Measurements from ENCODE around the gene ACD. TPM values are rescaled to one million over a fixed set of nuclear protein-coding genes. Genes with fewer than 3 reads are reported as not detected.

The ACD gene
- total RNA-seq, 1 donor from 2014 or later, result 21.3 TPM

DNA sequence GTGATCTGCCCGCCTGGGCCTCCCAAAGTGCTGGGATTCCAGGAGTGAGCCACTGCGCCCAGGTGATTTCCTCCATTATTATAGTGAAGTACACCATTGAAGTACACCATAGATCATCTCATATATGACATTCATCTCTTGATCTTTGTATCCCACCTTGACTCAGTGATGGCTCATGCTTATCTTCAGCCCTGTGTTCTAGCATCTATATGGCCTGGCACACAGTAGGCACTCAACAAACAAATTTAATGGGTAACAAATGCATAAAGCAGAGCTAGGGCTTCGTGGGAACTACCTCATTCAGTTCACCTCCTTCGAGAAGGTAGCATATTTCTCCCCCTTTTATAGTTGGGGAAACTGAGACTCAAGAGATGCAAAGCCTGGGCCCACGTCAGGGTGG is 5.5 kb upstream of the ACD start:
- H3K4me3 Mint-ChIP-seq (ENCODE audit: unreplicated experiment), result peak overlapping the region; percentile 68
- H3K27ac Mint-ChIP-seq (ENCODE audit: unreplicated experiment), result peak overlapping the region; percentile 31
- TF ChIP-seq, protein P1, sequence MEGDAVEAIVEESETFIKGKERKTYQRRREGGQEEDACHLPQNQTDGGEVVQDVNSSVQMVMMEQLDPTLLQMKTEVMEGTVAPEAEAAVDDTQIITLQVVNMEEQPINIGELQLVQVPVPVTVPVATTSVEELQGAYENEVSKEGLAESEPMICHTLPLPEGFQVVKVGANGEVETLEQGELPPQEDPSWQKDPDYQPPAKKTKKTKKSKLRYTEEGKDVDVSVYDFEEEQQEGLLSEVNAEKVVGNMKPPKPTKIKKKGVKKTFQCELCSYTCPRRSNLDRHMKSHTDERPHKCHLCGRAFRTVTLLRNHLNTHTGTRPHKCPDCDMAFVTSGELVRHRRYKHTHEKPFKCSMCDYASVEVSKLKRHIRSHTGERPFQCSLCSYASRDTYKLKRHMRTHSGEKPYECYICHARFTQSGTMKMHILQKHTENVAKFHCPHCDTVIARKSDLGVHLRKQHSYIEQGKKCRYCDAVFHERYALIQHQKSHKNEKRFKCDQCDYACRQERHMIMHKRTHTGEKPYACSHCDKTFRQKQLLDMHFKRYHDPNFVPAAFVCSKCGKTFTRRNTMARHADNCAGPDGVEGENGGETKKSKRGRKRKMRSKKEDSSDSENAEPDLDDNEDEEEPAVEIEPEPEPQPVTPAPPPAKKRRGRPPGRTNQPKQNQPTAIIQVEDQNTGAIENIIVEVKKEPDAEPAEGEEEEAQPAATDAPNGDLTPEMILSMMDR (IDR thresholded peaks at IDR 0.05), result no peak
- H3K4me1 Mint-ChIP-seq (ENCODE audit: unreplicated experiment), result peaks cover 28% of the 10 kb centered on the region
- H3K36me3 Mint-ChIP-seq (ENCODE audit: unreplicated experiment), result peaks cover 6% of the 10 kb centered on the region
- H3K9me3 Mint-ChIP-seq (ENCODE audit: unreplicated experiment), result no peaks in the 10 kb centered on the region
- H3K27me3 Mint-ChIP-seq (ENCODE audit: unreplicated experiment), result no peaks in the 10 kb centered on the region
- DNase-seq (ENCODE audit: extremely low spot score, unreplicated experiment), result no peak

DNA sequence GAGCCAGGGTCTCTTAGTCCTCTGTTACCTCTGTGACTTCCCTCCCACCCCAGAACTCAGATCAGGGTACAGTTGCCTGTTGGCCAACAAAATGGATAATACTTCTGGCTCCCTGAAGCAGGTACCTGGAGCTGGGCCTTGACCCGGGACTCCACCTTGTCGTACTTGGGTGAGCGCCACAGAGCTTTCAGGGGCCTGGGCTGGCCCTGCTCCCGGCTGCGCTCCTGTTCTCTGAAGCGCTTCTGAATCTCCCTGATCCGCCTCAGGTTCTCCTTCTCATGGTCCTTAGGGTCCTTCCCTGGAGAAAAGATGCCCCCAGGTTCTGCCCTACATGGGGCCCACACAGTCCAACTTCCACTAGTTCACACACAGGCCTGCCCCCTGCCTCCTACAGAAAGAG is 4.8 kb upstream of the ACD start:
- Mint-ChIP-seq H3K4me3 (ENCODE audit: unreplicated experiment) (no peak overlapping the region), H3K9me3 (ENCODE audit: unreplicated experiment) (no peaks in the 10 kb centered on the region), H3K4me1 (ENCODE audit: unreplicated experiment) (peaks cover 28% of the 10 kb centered on the region), H3K27me3 (ENCODE audit: unreplicated experiment) (no peaks in the 10 kb centered on the region), H3K36me3 (ENCODE audit: unreplicated experiment) (peaks cover 6% of the 10 kb centered on the region), H3K27ac (ENCODE audit: unreplicated experiment) (peak overlapping the region; percentile 31)
- DNase-seq (ENCODE audit: extremely low spot score, unreplicated experiment), result no peak
- TF ChIP-seq, protein P1 (IDR thresholded peaks at IDR 0.05), result no peak

DNA sequence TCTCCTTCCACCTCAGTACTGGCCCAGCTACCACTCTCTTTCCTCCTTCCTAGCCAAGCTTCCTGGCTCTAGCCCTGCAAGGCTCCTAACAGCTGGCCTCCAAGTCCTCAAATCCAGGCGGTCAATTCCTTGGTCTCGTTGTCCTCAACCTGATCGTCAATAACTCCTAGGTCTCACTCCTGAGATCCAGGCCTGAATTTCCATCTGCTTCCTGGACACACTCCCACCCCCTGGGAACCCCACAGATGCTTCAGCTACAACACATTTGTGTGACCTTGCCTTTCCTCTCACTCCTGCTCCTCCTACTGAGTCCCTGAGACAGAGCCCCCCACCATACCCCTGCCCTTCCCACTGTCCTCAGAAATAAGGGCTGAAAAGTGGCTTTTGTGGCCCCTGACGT is 4.2 kb upstream of the ACD start:
- Mint-ChIP-seq H3K4me1 (ENCODE audit: unreplicated experiment) (peaks cover 32% of the 10 kb centered on the region), H3K4me3 (ENCODE audit: unreplicated experiment) (no peak overlapping the region)

DNA sequence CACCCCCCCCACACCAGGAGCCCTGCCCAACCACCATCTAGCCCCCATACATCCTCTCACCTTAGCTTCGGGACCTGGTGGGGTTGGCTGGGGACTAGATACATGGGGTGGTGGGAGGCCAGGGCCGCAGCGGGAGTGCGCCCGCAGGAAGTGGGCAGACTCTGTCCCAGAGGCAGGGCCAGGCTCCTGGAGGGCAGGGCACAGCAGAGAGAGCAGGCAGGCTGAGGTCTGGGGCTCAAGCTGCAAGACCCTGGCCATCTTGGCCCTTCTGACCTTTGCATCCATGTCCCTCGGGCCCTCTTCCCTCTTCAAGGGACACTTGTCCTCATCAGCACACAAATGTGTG is 3.8 kb upstream of the ACD start:
- Mint-ChIP-seq H3K36me3 (ENCODE audit: unreplicated experiment) (peaks cover 6% of the 10 kb centered on the region), H3K27ac (ENCODE audit: unreplicated experiment) (no peak overlapping the region), H3K9me3 (ENCODE audit: unreplicated experiment) (no peaks in the 10 kb centered on the region), H3K4me3 (ENCODE audit: unreplicated experiment) (no peak overlapping the region), H3K4me1 (ENCODE audit: unreplicated experiment) (peaks cover 36% of the 10 kb centered on the region), H3K27me3 (ENCODE audit: unreplicated experiment) (no peaks in the 10 kb centered on the region)
- no peak for DNase-seq (ENCODE audit: extremely low spot score, unreplicated experiment)
- TF ChIP-seq, protein P1 (IDR thresholded peaks at IDR 0.05), result no peak

More for the DNA sequence above, 4.2 kb upstream of the ACD start:
- Mint-ChIP-seq H3K36me3 (ENCODE audit: unreplicated experiment) (peaks cover 6% of the 10 kb centered on the region), H3K27me3 (ENCODE audit: unreplicated experiment) (no peaks in the 10 kb centered on the region), H3K27ac (ENCODE audit: unreplicated experiment) (no peak overlapping the region), H3K9me3 (ENCODE audit: unreplicated experiment) (no peaks in the 10 kb centered on the region)
- TF ChIP-seq, protein P1 (IDR thresholded peaks at IDR 0.05), result no peak
- DNase-seq (ENCODE audit: extremely low spot score, unreplicated experiment), result no peak

DNA sequence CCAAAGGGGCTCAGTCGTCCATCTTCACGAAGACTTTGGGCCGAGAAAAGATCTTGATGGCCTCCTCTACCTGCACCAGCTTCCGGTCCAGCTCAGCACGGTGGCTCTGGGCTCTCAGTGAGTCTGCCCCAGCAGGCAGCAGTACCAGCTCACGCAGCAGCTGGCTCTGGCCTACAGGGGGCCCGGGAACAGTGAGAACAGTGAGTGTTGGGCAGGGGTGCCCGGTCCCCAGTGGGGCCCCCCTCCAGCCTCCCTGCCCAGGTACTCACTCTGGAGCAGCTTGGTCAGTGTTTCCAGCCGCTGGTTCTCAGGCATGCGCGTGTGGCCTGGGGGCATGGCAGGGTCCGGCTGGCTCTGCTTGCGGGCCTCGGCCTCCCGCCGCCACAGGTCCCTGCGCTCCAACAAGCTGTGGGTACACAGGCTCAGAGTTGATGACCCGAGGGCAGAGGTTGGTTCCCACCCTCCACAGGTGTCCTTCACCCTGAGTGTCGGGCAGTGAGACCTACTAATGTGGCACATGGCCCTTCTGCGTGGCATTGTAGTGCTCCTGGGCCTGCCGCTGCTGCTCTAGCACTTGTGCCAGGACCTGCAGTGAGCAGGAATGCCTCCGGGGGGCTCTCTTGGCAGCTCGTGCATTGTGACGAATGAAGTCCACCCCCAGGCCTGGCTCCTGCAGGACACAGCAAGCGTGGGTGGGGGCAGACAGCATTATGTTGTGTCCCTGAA is 3.3 kb upstream of the ACD start:
- Mint-ChIP-seq H3K36me3 (ENCODE audit: unreplicated experiment) (peaks cover 6% of the 10 kb centered on the region), H3K9me3 (ENCODE audit: unreplicated experiment) (no peaks in the 10 kb centered on the region), H3K27ac (ENCODE audit: unreplicated experiment) (no peak overlapping the region), H3K4me1 (ENCODE audit: unreplicated experiment) (peaks cover 37% of the 10 kb centered on the region), H3K4me3 (ENCODE audit: unreplicated experiment) (no peak overlapping the region), H3K27me3 (ENCODE audit: unreplicated experiment) (no peaks in the 10 kb centered on the region)
- DNase-seq (ENCODE audit: extremely low spot score, unreplicated experiment), result no peak
- TF ChIP-seq, protein P1 (IDR thresholded peaks at IDR 0.05), result peak; percentile 30
